ENCODE results near the gene CREB5.

The CREB5 gene

DNA sequence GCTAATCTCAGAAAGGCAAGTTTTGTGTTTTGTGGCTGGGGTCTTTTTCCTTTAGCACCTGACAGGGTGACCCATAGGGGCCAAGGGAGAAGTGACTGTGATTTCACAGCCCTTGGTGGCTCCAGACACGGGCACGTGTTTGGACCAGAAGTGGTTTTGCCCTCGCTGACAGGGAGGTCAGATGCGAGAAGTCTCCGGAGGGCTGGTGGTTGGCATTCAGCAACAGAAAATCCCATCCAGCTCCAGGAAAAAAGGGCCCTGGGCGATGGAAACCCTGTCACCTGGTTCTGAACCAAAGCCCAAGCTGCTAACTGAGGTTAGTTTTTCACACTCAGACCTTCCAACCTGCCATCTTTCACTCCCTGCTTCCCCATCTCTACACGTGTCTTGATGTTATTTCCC is 272.9 kb downstream of the CREB5 start:
- Histone ChIP-seq H3K4me3 (ENCODE audit: low read length, poor library complexity, severe bottlenecking) (no peak overlapping the region), H2AFZ (ENCODE audit: low read length) (no peak overlapping the region), H3K9ac (ENCODE audit: low read depth, low read length, poor library complexity, severe bottlenecking) (no peak overlapping the region), H3K27me3 (ENCODE audit: insufficient read depth, low read length, poor library complexity, severe bottlenecking) (no peaks in the 10 kb centered on the region), H3K4me2 (ENCODE audit: low read depth, low read length, poor library complexity, severe bottlenecking) (no peak overlapping the region), H3K36me3 (ENCODE audit: insufficient read depth, low read length) (no peaks in the 10 kb centered on the region), H3K9me2 (replicated peaks; ENCODE audit: low read depth, low read length) (no peaks in the 10 kb centered on the region), H3K79me2 (ENCODE audit: insufficient read depth, low read length) (no peaks in the 10 kb centered on the region), H3K4me1 (ENCODE audit: insufficient read depth, low read length, poor library complexity, severe bottlenecking) (peaks cover 20% of the 10 kb centered on the region), H3F3A (ENCODE audit: low read depth) (no peaks in the 10 kb centered on the region), H4K20me1 (ENCODE audit: insufficient read depth, low read length, poor library complexity, severe bottlenecking) (no peaks in the 10 kb centered on the region), H3K9me3 (ENCODE audit: insufficient read depth, low read depth, low read length) (no peaks in the 10 kb centered on the region)
- TF ChIP-seq, protein P1, sequence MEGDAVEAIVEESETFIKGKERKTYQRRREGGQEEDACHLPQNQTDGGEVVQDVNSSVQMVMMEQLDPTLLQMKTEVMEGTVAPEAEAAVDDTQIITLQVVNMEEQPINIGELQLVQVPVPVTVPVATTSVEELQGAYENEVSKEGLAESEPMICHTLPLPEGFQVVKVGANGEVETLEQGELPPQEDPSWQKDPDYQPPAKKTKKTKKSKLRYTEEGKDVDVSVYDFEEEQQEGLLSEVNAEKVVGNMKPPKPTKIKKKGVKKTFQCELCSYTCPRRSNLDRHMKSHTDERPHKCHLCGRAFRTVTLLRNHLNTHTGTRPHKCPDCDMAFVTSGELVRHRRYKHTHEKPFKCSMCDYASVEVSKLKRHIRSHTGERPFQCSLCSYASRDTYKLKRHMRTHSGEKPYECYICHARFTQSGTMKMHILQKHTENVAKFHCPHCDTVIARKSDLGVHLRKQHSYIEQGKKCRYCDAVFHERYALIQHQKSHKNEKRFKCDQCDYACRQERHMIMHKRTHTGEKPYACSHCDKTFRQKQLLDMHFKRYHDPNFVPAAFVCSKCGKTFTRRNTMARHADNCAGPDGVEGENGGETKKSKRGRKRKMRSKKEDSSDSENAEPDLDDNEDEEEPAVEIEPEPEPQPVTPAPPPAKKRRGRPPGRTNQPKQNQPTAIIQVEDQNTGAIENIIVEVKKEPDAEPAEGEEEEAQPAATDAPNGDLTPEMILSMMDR (conservative IDR thresholded peaks at IDR 0.05; ENCODE audit: low read length): no peak
- no peak for TF ChIP-seq EZH2phosphoT487 (IDR thresholded peaks at IDR 0.05; ENCODE audit: borderline replicate concordance)

DNA sequence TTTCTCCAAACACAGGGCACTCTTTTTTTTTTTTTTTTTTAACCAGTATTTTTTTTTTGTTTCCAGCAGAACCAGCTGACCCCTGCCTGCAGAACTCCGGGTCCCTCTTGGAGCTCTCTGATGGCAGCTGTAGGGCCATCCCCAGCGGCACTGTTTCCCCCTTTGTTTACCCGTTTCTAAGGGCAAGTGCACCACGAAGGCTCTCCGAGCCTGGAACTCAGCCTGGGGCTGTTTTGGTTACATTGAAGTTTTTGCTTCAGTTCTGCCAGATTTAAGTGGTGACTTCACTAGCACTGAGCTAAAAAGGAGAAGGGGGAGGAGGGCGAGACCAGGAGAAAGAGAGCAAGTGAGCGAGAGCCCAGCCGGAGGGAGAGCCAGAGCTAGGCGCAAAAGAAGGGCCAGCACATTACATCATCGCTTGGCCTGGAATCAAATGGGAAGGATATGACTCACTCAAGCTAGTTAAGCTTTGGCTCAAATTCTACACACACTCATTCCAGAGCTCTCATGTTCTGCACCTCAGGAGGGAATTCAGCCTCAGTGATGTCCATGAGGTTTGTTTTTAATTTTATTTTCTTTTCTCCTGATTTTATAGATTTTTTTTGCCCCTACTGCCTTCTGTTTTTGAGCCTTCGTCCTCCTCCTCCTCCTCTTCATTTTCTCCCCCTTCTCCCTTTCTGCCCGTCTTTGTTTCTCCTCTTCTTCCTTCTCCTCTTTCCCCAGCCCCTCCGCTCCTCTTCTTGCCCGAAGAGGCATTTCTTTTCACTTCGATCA is 273.5 kb downstream of the CREB5 start:
- H3K79me2 ChIP-seq (ENCODE audit: insufficient read depth, low read length): no peaks in the 10 kb centered on the region
- H3K4me2 ChIP-seq (ENCODE audit: low read depth, low read length, poor library complexity, severe bottlenecking): peak overlapping the region; percentile 25

DNA sequence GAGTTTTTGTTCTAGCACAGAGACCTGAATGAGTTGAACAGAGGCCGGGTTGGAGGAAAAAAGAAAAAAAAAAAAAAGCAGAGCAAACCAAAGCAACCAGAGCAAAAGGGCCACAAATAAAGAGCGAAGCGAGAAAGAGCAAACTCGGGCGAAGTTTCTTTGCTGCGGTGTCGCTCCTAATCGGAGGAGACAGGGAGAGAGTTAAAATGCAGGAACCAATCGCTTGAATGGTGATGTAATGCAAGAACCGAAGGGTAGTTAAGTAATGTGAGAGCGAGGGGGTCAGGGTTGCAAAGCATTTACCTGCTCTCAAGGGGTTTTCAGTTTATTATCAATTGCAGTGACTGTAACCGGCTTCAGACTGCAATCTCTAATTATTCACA is 274.1 kb downstream of the CREB5 start:
- no peak for TF ChIP-seq EZH2phosphoT487 (IDR thresholded peaks at IDR 0.05; ENCODE audit: borderline replicate concordance)
- TF ChIP-seq, protein P1 (conservative IDR thresholded peaks at IDR 0.05; ENCODE audit: low read length): no peak
- Histone ChIP-seq H3K4me3 (ENCODE audit: low read length, poor library complexity, severe bottlenecking) (peak overlapping the region; percentile 32), H3K9me3 (ENCODE audit: insufficient read depth, low read depth, low read length) (no peaks in the 10 kb centered on the region)

More for the DNA sequence above, 273.5 kb downstream of the CREB5 start:
- H3K9me3 ChIP-seq (ENCODE audit: insufficient read depth, low read depth, low read length): no peaks in the 10 kb centered on the region
- no peak for TF ChIP-seq EZH2phosphoT487 (IDR thresholded peaks at IDR 0.05; ENCODE audit: borderline replicate concordance)
- TF ChIP-seq, protein P1 (conservative IDR thresholded peaks at IDR 0.05; ENCODE audit: low read length): no peak
- no peaks in the 10 kb centered on the region for H3K9me2 ChIP-seq (replicated peaks; ENCODE audit: low read depth, low read length)
- H3K4me3 ChIP-seq (ENCODE audit: low read length, poor library complexity, severe bottlenecking): peak overlapping the region; percentile 32
- no peaks in the 10 kb centered on the region for H3K36me3 ChIP-seq (ENCODE audit: insufficient read depth, low read length)
- H3K9ac ChIP-seq (ENCODE audit: low read depth, low read length, poor library complexity, severe bottlenecking): no peak overlapping the region
- peaks cover 20% of the 10 kb centered on the region for H3K4me1 ChIP-seq (ENCODE audit: insufficient read depth, low read length, poor library complexity, severe bottlenecking)
- peak overlapping the region; percentile 51 for H2AFZ ChIP-seq (ENCODE audit: low read length)
- H4K20me1 ChIP-seq (ENCODE audit: insufficient read depth, low read length, poor library complexity, severe bottlenecking): no peaks in the 10 kb centered on the region
- no peaks in the 10 kb centered on the region for H3K27me3 ChIP-seq (ENCODE audit: insufficient read depth, low read length, poor library complexity, severe bottlenecking)
- no peaks in the 10 kb centered on the region for H3F3A ChIP-seq (ENCODE audit: low read depth)

More for the DNA sequence above, 274.1 kb downstream of the CREB5 start:
- Histone ChIP-seq H3K27me3 (ENCODE audit: insufficient read depth, low read length, poor library complexity, severe bottlenecking) (no peaks in the 10 kb centered on the region), H3K4me1 (ENCODE audit: insufficient read depth, low read length, poor library complexity, severe bottlenecking) (peaks cover 20% of the 10 kb centered on the region), H3F3A (ENCODE audit: low read depth) (no peaks in the 10 kb centered on the region), H3K36me3 (ENCODE audit: insufficient read depth, low read length) (no peaks in the 10 kb centered on the region), H4K20me1 (ENCODE audit: insufficient read depth, low read length, poor library complexity, severe bottlenecking) (no peaks in the 10 kb centered on the region), H2AFZ (ENCODE audit: low read length) (peak overlapping the region; percentile 51), H3K9me2 (replicated peaks; ENCODE audit: low read depth, low read length) (no peaks in the 10 kb centered on the region), H3K4me2 (ENCODE audit: low read depth, low read length, poor library complexity, severe bottlenecking) (peak overlapping the region; percentile 25), H3K79me2 (ENCODE audit: insufficient read depth, low read length) (no peaks in the 10 kb centered on the region), H3K9ac (ENCODE audit: low read depth, low read length, poor library complexity, severe bottlenecking) (no peak overlapping the region)

Data from Loucy (cell line).